Progenitor cell of endocrine pancreas (in vitro differentiated cells): ENCODE data around the gene TOR3A. TPM values are rescaled to one million over a fixed set of nuclear protein-coding genes. Genes with fewer than 3 reads are reported as not detected.

Experiments used
- DNase-seq: peaks from one replicate; pipeline ENCODE4 v3.0.0; 2021; ENCODE audit warnings: low spot score; ENCODE audit not compliant: unreplicated experiment
- H3K27ac Mint-ChIP-seq: 2 replicates; pipeline ENCODE4 v1.8.0; 2021; ENCODE audit warnings: mild to moderate bottlenecking, moderate library complexity, mixed read lengths
- H3K27me3 Mint-ChIP-seq: 2 replicates; pipeline ENCODE4 v1.8.0; 2021; ENCODE audit warnings: mixed read lengths
- H3K36me3 Mint-ChIP-seq: 2 replicates; pipeline ENCODE4 v1.8.0; 2022; ENCODE audit warnings: mixed read lengths; ENCODE audit not compliant: insufficient read depth
- H3K4me1 Mint-ChIP-seq: 2 replicates; pipeline ENCODE4 v1.8.0; 2021; ENCODE audit warnings: low read depth, mixed read lengths
- H3K4me3 Mint-ChIP-seq: 2 replicates; pipeline ENCODE4 v1.8.0; 2021; ENCODE audit warnings: low read depth, mild to moderate bottlenecking, moderate library complexity, mixed read lengths
- H3K9me3 Mint-ChIP-seq: 2 replicates; pipeline ENCODE4 v1.8.0; 2021; ENCODE audit warnings: low read depth, mixed read lengths
- CTCF ChIP-seq: fragments of 200-600 bp; sonication (generic); IDR thresholded peaks from one replicate; pipeline ENCODE4 v1.5.0; 2021; ENCODE audit warnings: antibody characterized with exemption, mild to moderate bottlenecking; ENCODE audit not compliant: unreplicated experiment
- total RNA-seq: library from RNA; stranded (reverse); gene quantifications from 2 replicates; pipeline ENCODE4 v1.2.1, GENCODE V29; 2021

TOR3A gene
- total RNA-seq, 1 donor from 2014 or later, result 27.4 TPM

DNA sequence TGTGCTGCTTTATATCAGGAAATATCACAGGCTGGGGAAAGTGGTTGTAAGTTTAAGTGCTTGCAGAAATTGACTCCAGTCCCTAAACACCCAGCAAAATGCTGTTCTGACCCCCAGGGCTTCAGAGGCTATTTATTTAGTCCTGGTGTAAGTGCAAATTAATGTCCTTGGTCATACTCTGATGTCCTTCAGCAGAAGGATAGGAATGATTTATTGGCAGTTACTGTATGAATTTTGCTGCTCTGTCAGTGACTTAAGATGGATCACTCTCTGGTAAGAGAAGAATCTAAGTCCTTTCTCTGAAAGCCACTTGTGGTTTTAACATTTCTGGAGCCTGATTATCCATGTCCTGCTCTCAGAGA, 34.3 kb upstream of the TOR3A start:
- Mint-ChIP-seq H3K9me3 (no peaks in the 10 kb centered on the region), H3K4me1 (peaks cover 4% of the 10 kb centered on the region), H3K4me3 (no peak overlapping the region), H3K27ac (no peak overlapping the region), H3K27me3 (no peaks in the 10 kb centered on the region), H3K36me3 (peaks cover 10% of the 10 kb centered on the region)
- DNase-seq, result no peak
- no peak for TF ChIP-seq CTCF

GRCh38 chr1:179048339-179049124, 33.3 kb upstream of the TOR3A start:
- peaks cover 12% of the 10 kb centered on the region for H3K36me3 Mint-ChIP-seq
- H3K9me3 Mint-ChIP-seq, result no peaks in the 10 kb centered on the region
- no peaks in the 10 kb centered on the region for H3K27me3 Mint-ChIP-seq
- TF ChIP-seq CTCF, result no peak
- no peak overlapping the region for H3K27ac Mint-ChIP-seq
- peaks cover 7% of the 10 kb centered on the region for H3K4me1 Mint-ChIP-seq
- no peak for DNase-seq
- no peak overlapping the region for H3K4me3 Mint-ChIP-seq

DNA sequence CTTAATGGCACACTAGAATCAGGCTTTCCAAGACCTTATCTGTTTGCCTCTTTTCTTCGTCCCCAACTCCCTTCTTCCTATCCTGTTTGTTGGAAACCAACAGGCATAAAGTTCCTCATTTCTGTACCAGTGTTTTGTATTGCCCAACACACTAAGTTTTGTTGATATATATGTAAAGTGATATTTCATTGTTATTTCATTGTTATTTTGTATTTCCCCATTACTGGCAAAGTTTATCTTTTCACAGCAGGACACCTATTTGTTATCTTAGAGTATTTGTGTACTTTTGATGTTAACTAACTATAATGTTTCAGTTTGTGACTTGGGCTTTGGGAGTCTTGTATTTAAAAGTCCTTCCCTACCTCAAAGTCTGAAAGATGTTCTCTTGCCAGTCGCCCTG, 29.1 kb upstream of the TOR3A start:
- Mint-ChIP-seq H3K36me3 (peaks cover 32% of the 10 kb centered on the region), H3K4me3 (no peak overlapping the region), H3K4me1 (peaks cover 3% of the 10 kb centered on the region), H3K27me3 (no peaks in the 10 kb centered on the region), H3K9me3 (peaks cover 16% of the 10 kb centered on the region), H3K27ac (no peak overlapping the region)
- no peak for DNase-seq
- no peak for TF ChIP-seq CTCF

GRCh38 chr1:179053486-179053885, 28.4 kb upstream of the TOR3A start:
- Mint-ChIP-seq H3K36me3 (peaks cover 32% of the 10 kb centered on the region), H3K4me3 (no peak overlapping the region), H3K9me3 (peaks cover 16% of the 10 kb centered on the region), H3K4me1 (peaks cover 3% of the 10 kb centered on the region), H3K27me3 (no peaks in the 10 kb centered on the region), H3K27ac (peak overlapping the region; percentile 68)
- no peak for DNase-seq
- no peak for TF ChIP-seq CTCF

- DNase-seq, result no peak
- peaks cover 39% of the 10 kb centered on the region for H3K36me3 Mint-ChIP-seq
- no peak overlapping the region for H3K4me3 Mint-ChIP-seq
- no peak for TF ChIP-seq CTCF
- peaks cover 16% of the 10 kb centered on the region for H3K9me3 Mint-ChIP-seq
- H3K27ac Mint-ChIP-seq, result no peak overlapping the region
- peaks cover 6% of the 10 kb centered on the region for H3K4me1 Mint-ChIP-seq
- no peaks in the 10 kb centered on the region for H3K27me3 Mint-ChIP-seq
Measured at GRCh38 chr1:179055937-179056336, 25.9 kb upstream of the TOR3A start.
